SK-N-SH treated with all-trans-retinoic acid at 6 μM for 48 hours (cell line): ENCODE measurements around the gene IL17B.

ENCODE experiments used
- ATAC-seq: fragments of 200-7000 bp; cut with Tn5 transposase; 3 replicates; pipeline ENCODE4 v1.9.1; 2020; ENCODE audit warnings: mild to moderate bottlenecking, moderate library complexity
- ARNTL ChIP-seq: fragments of 450-650 bp; formaldehyde crosslinking; IDR thresholded peaks from 2 replicates; pipeline ENCODE4 v1.5.0; 2020; ENCODE audit warnings: low read depth, mild to moderate bottlenecking, moderate library complexity, borderline replicate concordance
- BACH2 ChIP-seq: fragments of 250-450 bp; sonication (Bioruptor Pico); IDR thresholded peaks from 2 replicates; pipeline ENCODE4 v1.9.0; 2021; ENCODE audit warnings: mild to moderate bottlenecking, borderline replicate concordance
- CSDC2 ChIP-seq: fragments of 250-450 bp; sonication (Bioruptor Pico); IDR thresholded peaks from 2 replicates; pipeline ENCODE4 v1.5.0; 2020; ENCODE audit warnings: mild to moderate bottlenecking, moderate library complexity
- ESRRG ChIP-seq: fragments of 250-450 bp; sonication (Bioruptor Pico); IDR thresholded peaks from 2 replicates; pipeline ENCODE4 v1.6.1; 2021; ENCODE audit warnings: mild to moderate bottlenecking
- GLIS3 ChIP-seq: fragments of 250-450 bp; sonication (Bioruptor Pico); IDR thresholded peaks from 2 replicates; pipeline ENCODE4 v1.5.0; 2020; ENCODE audit warnings: mild to moderate bottlenecking, moderate library complexity
- OSR1 ChIP-seq: fragments of 250-450 bp; sonication (Bioruptor Pico); IDR thresholded peaks from 2 replicates; pipeline ENCODE4 v1.8.0; 2022; ENCODE audit warnings: moderate library complexity, mild to moderate bottlenecking, inconsistent platforms
- PPARA ChIP-seq: fragments of 250-450 bp; sonication (Bioruptor Pico); IDR thresholded peaks from 2 replicates; pipeline ENCODE4 v1.5.0; 2020; ENCODE audit warnings: mild to moderate bottlenecking, borderline replicate concordance
- RARB ChIP-seq: fragments of 250-450 bp; sonication (Bioruptor Pico); IDR thresholded peaks from 2 replicates; pipeline ENCODE4 v1.8.0; 2021; ENCODE audit warnings: mild to moderate bottlenecking, moderate library complexity
- SNAI2 ChIP-seq: fragments of 250-450 bp; sonication (Bioruptor Pico); IDR thresholded peaks from 2 replicates; pipeline ENCODE4 v1.5.0; 2020; ENCODE audit warnings: mild to moderate bottlenecking, moderate library complexity
- TOX ChIP-seq: fragments of 250-450 bp; sonication (Bioruptor Pico); IDR thresholded peaks from 2 replicates; pipeline ENCODE4 v1.8.0; 2021; ENCODE audit warnings: mild to moderate bottlenecking, moderate library complexity, borderline replicate concordance
- ZFP3 ChIP-seq: fragments of 250-450 bp; sonication (Bioruptor Pico); IDR thresholded peaks from 2 replicates; pipeline ENCODE4 v1.5.0; 2020; ENCODE audit warnings: mild to moderate bottlenecking, moderate library complexity
- ZFP30 ChIP-seq: fragments of 450-650 bp; formaldehyde crosslinking; IDR thresholded peaks from 2 replicates; pipeline ENCODE4 v1.5.0; 2022; ENCODE audit warnings: mild to moderate bottlenecking, moderate library complexity
- ZNF565 ChIP-seq: fragments of 450-650 bp; formaldehyde crosslinking; conservative IDR thresholded peaks from 2 replicates; pipeline ENCODE4 v1.5.0; 2020; ENCODE audit warnings: low read depth, mild to moderate bottlenecking, moderate library complexity
- ZNF70 ChIP-seq: fragments of 450-650 bp; formaldehyde crosslinking; IDR thresholded peaks from 2 replicates; pipeline ENCODE4 v1.5.0; 2020; ENCODE audit warnings: mild to moderate bottlenecking, moderate library complexity
- ZNF8 ChIP-seq: fragments of 450-650 bp; formaldehyde crosslinking; IDR thresholded peaks from 2 replicates; pipeline ENCODE4 v1.5.0; 2020; ENCODE audit warnings: mild to moderate bottlenecking, moderate library complexity
- TF ChIP-seq, protein P1 (sequence below): fragments of 250-450 bp; sonication (Bioruptor Pico); IDR thresholded peaks from 2 replicates; pipeline ENCODE4 v1.5.0; 2020; ENCODE audit warnings: mild to moderate bottlenecking, moderate library complexity
- TF ChIP-seq, protein P2 (sequence below): fragments of 250-450 bp; sonication (Bioruptor Pico); IDR thresholded peaks from 2 replicates; pipeline ENCODE4 v1.5.1; 2020; ENCODE audit warnings: low read depth, mild to moderate bottlenecking, moderate library complexity
- TF ChIP-seq, protein P3 (sequence below): fragments of 250-450 bp; sonication (Bioruptor Pico); IDR thresholded peaks from 2 replicates; pipeline ENCODE4 v1.8.0; 2020; ENCODE audit warnings: mild to moderate bottlenecking, moderate library complexity, borderline replicate concordance
- TF ChIP-seq, protein P4 (sequence below): fragments of 250-450 bp; sonication (Bioruptor Pico); IDR thresholded peaks from 2 replicates; pipeline ENCODE4 v1.8.0; 2021; ENCODE audit warnings: low read depth, mild to moderate bottlenecking, moderate library complexity, borderline replicate concordance

The IL17B gene

DNA sequence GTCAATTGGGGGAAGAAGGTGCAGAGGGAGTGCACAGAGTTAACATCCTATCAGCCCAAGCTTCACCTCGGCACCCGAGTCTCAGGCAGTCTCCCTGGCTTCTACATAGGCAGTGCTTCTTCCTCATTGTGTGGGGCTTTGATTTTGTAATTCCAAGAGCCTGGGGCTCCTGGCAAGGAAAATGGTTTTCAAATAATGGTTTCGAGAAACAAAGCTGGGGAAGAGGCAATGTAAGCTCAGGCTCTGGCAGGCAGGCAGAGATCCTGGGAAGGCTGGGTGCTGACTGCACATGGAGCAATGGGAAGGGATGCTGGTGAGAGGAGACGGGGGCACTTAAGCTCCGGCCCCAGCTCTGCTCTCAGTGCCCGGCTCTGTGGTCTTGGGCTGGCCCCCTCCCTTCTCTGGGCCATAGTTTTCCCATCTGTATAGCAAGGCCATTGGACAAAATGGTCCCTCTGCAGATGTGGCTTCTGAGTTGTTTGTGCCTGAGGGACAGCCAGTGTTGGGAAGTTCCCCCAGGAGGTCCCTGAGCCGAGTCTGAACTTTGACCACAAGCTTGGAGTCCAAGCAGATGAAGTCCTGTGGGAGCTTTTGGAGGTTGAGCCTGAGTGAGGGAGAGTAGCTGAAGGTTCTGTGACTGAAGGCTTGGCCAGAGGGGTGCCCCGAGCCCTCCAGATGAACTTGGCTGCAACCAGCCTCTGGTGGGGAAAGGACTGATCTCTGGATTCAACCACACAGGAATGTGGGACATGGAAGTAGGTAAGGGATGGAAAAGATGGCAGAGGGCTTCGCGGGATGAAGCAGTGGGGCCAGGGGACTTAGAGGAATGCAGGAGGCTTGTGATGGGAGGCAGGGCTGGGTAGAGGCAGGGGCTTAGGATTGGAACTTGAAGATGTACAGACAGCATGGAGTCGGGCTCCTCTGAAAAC lies 28.5 kb upstream of the IL17B start (continued):
- TF ChIP-seq, protein P1, sequence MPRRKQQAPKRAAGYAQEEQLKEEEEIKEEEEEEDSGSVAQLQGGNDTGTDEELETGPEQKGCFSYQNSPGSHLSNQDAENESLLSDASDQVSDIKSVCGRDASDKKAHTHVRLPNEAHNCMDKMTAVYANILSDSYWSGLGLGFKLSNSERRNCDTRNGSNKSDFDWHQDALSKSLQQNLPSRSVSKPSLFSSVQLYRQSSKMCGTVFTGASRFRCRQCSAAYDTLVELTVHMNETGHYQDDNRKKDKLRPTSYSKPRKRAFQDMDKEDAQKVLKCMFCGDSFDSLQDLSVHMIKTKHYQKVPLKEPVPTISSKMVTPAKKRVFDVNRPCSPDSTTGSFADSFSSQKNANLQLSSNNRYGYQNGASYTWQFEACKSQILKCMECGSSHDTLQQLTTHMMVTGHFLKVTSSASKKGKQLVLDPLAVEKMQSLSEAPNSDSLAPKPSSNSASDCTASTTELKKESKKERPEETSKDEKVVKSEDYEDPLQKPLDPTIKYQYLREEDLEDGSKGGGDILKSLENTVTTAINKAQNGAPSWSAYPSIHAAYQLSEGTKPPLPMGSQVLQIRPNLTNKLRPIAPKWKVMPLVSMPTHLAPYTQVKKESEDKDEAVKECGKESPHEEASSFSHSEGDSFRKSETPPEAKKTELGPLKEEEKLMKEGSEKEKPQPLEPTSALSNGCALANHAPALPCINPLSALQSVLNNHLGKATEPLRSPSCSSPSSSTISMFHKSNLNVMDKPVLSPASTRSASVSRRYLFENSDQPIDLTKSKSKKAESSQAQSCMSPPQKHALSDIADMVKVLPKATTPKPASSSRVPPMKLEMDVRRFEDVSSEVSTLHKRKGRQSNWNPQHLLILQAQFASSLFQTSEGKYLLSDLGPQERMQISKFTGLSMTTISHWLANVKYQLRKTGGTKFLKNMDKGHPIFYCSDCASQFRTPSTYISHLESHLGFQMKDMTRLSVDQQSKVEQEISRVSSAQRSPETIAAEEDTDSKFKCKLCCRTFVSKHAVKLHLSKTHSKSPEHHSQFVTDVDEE (CRISPR knock-in tag) = no peak
- no peak for TF ChIP-seq TOX (CRISPR knock-in tag)
- TF ChIP-seq PPARA (CRISPR knock-in tag) = no peak
- TF ChIP-seq BACH2 (CRISPR knock-in tag) = no peak
- TF ChIP-seq OSR1 = no peak
- no peak for TF ChIP-seq ZFP3 (CRISPR knock-in tag)
- no peak for TF ChIP-seq SNAI2 (CRISPR knock-in tag)
- TF ChIP-seq CSDC2 = no peak

DNA sequence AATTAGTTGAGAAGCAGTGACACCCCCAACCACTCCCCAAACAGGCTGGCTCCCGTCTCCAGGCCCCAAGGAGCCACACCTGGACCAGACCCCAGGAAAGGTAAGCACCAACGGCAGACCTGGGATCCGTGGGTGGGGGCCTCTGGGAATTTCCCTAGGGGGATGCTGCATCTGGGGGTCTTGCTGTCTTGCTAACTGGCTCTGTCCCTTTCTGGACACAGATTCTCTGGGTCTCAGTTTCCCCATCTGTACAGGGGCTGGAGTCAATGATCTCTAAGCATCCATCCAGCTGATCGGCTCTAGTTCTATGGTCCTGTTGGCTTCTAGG lies 27.9 kb upstream of the IL17B start:
- TF ChIP-seq, protein P2, sequence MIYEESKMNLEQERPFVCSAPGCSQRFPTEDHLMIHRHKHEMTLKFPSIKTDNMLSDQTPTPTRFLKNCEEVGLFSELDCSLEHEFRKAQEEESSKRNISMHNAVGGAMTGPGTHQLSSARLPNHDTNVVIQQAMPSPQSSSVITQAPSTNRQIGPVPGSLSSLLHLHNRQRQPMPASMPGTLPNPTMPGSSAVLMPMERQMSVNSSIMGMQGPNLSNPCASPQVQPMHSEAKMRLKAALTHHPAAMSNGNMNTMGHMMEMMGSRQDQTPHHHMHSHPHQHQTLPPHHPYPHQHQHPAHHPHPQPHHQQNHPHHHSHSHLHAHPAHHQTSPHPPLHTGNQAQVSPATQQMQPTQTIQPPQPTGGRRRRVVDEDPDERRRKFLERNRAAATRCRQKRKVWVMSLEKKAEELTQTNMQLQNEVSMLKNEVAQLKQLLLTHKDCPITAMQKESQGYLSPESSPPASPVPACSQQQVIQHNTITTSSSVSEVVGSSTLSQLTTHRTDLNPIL (CRISPR knock-in tag) = no peak
- TF ChIP-seq RARB = no peak
- no peak for TF ChIP-seq GLIS3 (CRISPR knock-in tag)
- TF ChIP-seq ZNF70 (CRISPR knock-in tag) = no peak
- TF ChIP-seq, protein P3, sequence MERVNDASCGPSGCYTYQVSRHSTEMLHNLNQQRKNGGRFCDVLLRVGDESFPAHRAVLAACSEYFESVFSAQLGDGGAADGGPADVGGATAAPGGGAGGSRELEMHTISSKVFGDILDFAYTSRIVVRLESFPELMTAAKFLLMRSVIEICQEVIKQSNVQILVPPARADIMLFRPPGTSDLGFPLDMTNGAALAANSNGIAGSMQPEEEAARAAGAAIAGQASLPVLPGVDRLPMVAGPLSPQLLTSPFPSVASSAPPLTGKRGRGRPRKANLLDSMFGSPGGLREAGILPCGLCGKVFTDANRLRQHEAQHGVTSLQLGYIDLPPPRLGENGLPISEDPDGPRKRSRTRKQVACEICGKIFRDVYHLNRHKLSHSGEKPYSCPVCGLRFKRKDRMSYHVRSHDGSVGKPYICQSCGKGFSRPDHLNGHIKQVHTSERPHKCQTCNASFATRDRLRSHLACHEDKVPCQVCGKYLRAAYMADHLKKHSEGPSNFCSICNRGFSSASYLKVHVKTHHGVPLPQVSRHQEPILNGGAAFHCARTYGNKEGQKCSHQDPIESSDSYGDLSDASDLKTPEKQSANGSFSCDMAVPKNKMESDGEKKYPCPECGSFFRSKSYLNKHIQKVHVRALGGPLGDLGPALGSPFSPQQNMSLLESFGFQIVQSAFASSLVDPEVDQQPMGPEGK (CRISPR knock-in tag) = no peak
- TF ChIP-seq ZNF565 (CRISPR knock-in tag) = no peak
- TF ChIP-seq ZFP30 (CRISPR knock-in tag) = no peak
- TF ChIP-seq ARNTL (CRISPR knock-in tag) = no peak
- TF ChIP-seq CSDC2 = no peak
- TF ChIP-seq ZFP3 (CRISPR knock-in tag) = no peak
- TF ChIP-seq SNAI2 (CRISPR knock-in tag) = no peak
- TF ChIP-seq BACH2 (CRISPR knock-in tag) = no peak
- no peak for TF ChIP-seq ZNF8
- TF ChIP-seq, protein P4, sequence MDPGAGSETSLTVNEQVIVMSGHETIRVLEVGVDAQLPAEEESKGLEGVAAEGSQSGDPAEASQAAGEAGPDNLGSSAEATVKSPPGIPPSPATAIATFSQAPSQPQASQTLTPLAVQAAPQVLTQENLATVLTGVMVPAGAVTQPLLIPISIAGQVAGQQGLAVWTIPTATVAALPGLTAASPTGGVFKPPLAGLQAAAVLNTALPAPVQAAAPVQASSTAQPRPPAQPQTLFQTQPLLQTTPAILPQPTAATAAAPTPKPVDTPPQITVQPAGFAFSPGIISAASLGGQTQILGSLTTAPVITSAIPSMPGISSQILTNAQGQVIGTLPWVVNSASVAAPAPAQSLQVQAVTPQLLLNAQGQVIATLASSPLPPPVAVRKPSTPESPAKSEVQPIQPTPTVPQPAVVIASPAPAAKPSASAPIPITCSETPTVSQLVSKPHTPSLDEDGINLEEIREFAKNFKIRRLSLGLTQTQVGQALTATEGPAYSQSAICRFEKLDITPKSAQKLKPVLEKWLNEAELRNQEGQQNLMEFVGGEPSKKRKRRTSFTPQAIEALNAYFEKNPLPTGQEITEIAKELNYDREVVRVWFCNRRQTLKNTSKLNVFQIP = no peak
- TF ChIP-seq, protein P1 (CRISPR knock-in tag) = no peak
- TF ChIP-seq ESRRG (CRISPR knock-in tag) = no peak
- no peak for ATAC-seq
